Measurements from ENCODE around the gene PRICKLE1.

Gene PRICKLE1

GRCh38 chr12:42447371-42447786 is 142.2 kb downstream of the PRICKLE1 start:
- DNase-seq (no peak), ATAC-seq (ENCODE audit: insufficient read depth, low read depth) (no peak)
- H3K4me1 ChIP-seq (ENCODE audit: insufficient read depth, low read length), result no peaks in the 10 kb centered on the region
- no peak overlapping the region for H3K4me2 ChIP-seq (ENCODE audit: insufficient read depth, low read length)
- no peaks in the 10 kb centered on the region for H4K20me1 ChIP-seq (ENCODE audit: insufficient read depth, low read length)
- H3K27me3 ChIP-seq (ENCODE audit: insufficient read depth, low read length, poor library complexity), result no peaks in the 10 kb centered on the region
- no peaks in the 10 kb centered on the region for H3K9me3 ChIP-seq (ENCODE audit: insufficient read depth, low read length, severe bottlenecking)
- H2AFZ ChIP-seq (ENCODE audit: low read depth, low read length), result no peak overlapping the region
- no peak for TF ChIP-seq EZH2 (IDR thresholded peaks at IDR 0.05; ENCODE audit: borderline replicate concordance, low read depth, low read length, severe bottlenecking)
- no peak for TF ChIP-seq CTCF (IDR thresholded peaks at IDR 0.05; ENCODE audit: borderline replicate concordance, extremely low read depth, low read length, poor library complexity, severe bottlenecking)
- no peak overlapping the region for H3K4me3 ChIP-seq (ENCODE audit: low read depth in 1 of 2, low read length in 2 of 2)
- no peaks in the 10 kb centered on the region for H3K79me2 ChIP-seq (ENCODE audit: insufficient read depth, low read length)
- no peak overlapping the region for H3K27ac ChIP-seq (ENCODE audit: low read length)
- peaks cover 38% of the 10 kb centered on the region for H3K36me3 ChIP-seq (ENCODE audit: insufficient read depth, low read length)
- H3K9ac ChIP-seq (ENCODE audit: low read depth, low read length), result no peak overlapping the region

- Histone ChIP-seq H3K9me3 (ENCODE audit: insufficient read depth, low read length, severe bottlenecking) (no peaks in the 10 kb centered on the region), H3K79me2 (ENCODE audit: insufficient read depth, low read length) (no peaks in the 10 kb centered on the region), H2AFZ (ENCODE audit: low read depth, low read length) (no peak overlapping the region), H3K36me3 (ENCODE audit: insufficient read depth, low read length) (peaks cover 44% of the 10 kb centered on the region), H4K20me1 (ENCODE audit: insufficient read depth, low read length) (no peaks in the 10 kb centered on the region), H3K4me1 (ENCODE audit: insufficient read depth, low read length) (no peaks in the 10 kb centered on the region), H3K4me2 (ENCODE audit: insufficient read depth, low read length) (no peak overlapping the region), H3K27me3 (ENCODE audit: insufficient read depth, low read length, poor library complexity) (no peaks in the 10 kb centered on the region), H3K27ac (ENCODE audit: low read length) (no peak overlapping the region), H3K4me3 (ENCODE audit: low read depth in 1 of 2, low read length in 2 of 2) (no peak overlapping the region), H3K9ac (ENCODE audit: low read depth, low read length) (no peak overlapping the region)
- TF ChIP-seq CTCF (IDR thresholded peaks at IDR 0.05; ENCODE audit: borderline replicate concordance, extremely low read depth, low read length, poor library complexity, severe bottlenecking), result no peak
- no peak for ATAC-seq (ENCODE audit: insufficient read depth, low read depth)
- DNase-seq, result no peak
These were observed 142.8 kb downstream of the PRICKLE1 start for GRCh38 chr12:42446761-42447160.

GRCh38 chr12:42445891-42446290 is 143.7 kb downstream of the PRICKLE1 start:
- no peak overlapping the region for H3K27ac ChIP-seq (ENCODE audit: low read length)
- no peaks in the 10 kb centered on the region for H3K27me3 ChIP-seq (ENCODE audit: insufficient read depth, low read length, poor library complexity)
- H3K9me3 ChIP-seq (ENCODE audit: insufficient read depth, low read length, severe bottlenecking), result no peaks in the 10 kb centered on the region
- TF ChIP-seq CTCF (IDR thresholded peaks at IDR 0.05; ENCODE audit: borderline replicate concordance, extremely low read depth, low read length, poor library complexity, severe bottlenecking) (no peak), EZH2 (IDR thresholded peaks at IDR 0.05; ENCODE audit: borderline replicate concordance, low read depth, low read length, severe bottlenecking) (no peak)
- peaks cover 51% of the 10 kb centered on the region for H3K36me3 ChIP-seq (ENCODE audit: insufficient read depth, low read length)
- DNase-seq, result no peak
- ATAC-seq (ENCODE audit: insufficient read depth, low read depth), result no peak
- no peak overlapping the region for H3K4me2 ChIP-seq (ENCODE audit: insufficient read depth, low read length)
- no peaks in the 10 kb centered on the region for H4K20me1 ChIP-seq (ENCODE audit: insufficient read depth, low read length)
- H2AFZ ChIP-seq (ENCODE audit: low read depth, low read length), result no peak overlapping the region
- H3K4me1 ChIP-seq (ENCODE audit: insufficient read depth, low read length), result no peaks in the 10 kb centered on the region
- no peak overlapping the region for H3K9ac ChIP-seq (ENCODE audit: low read depth, low read length)
- no peak overlapping the region for H3K4me3 ChIP-seq (ENCODE audit: low read depth in 1 of 2, low read length in 2 of 2)
- no peaks in the 10 kb centered on the region for H3K79me2 ChIP-seq (ENCODE audit: insufficient read depth, low read length)
